RCC 7860 (cell line): ENCODE measurements around the gene DSEL.

Source experiments
- DNase-seq: peaks from one replicate; pipeline ENCODE4 v3.0.0-alpha.2; 2015; ENCODE audit warnings: low spot score
- FAIRE-seq: peaks from 2 replicates; lab custom pipeline; 2012; peaks lifted over from hg19 to GRCh38; lab: Jason Lieb, UNC

DSEL gene

DNA sequence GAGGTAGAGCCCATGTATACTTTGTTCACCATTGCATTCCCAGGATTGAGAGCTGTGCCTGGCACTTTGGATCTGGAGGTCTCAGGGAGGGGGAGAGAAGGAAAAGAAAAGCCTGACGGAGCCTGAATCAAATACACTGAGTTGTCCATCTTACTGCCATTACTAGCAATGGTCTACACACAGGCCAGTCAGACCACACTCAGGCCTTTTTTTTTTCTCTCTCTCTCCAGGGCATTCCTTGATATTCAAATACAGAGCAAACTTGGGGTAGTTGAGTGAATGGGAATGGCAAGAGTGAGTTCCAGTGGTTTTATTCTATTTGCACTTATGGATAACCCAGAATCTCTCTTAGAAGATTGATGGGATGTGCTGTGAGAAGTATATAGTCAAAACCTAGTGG lies 11.8 kb downstream of the DSEL start:
- DNase-seq (no peak), FAIRE-seq (no peak)

- DNase-seq, result no peak
- no peak for FAIRE-seq
These were observed 15.9 kb downstream of the DSEL start for GRCh38 chr18:67500522-67501205.

DNA sequence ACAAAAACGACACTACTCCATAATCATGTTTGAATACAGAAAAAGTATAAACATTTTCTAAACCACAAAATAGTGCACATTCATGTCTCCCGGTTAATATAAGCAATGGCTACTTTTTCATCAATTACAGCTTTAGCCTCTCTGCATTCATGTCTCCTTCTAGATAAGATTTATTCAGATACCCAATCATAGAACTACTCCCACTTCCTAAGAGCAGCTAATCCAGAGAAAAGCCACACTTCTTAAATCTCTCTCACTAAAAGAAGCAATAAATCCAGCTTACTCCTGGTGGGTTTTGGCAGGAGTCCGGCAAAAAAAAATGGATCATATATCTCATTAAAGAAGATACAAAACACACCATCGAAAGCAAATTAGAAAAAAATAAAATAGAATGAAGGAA lies 20.1 kb downstream of the DSEL start:
- no peak for DNase-seq
- FAIRE-seq, result no peak

DNA sequence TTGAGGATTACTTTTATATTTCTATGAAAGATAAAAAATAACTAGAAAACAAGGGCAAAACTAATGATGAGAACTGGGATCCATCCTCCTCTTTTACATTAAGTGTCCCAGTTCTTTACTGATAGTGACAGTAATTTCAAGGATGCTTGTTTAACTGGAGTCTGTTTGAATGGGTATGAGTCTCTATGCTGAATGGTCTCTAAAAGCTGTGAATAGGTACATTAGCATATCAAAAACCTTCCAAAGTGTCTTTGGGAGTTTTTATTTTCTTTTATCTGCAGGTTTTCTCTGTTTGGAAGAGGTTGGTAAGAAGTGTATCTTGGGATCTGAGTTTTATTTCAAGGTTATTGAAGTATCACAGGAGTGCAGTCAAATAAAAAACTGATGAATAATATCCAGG lies 30.0 kb downstream of the DSEL start:
- DNase-seq, result no peak
- no peak for FAIRE-seq

DNA sequence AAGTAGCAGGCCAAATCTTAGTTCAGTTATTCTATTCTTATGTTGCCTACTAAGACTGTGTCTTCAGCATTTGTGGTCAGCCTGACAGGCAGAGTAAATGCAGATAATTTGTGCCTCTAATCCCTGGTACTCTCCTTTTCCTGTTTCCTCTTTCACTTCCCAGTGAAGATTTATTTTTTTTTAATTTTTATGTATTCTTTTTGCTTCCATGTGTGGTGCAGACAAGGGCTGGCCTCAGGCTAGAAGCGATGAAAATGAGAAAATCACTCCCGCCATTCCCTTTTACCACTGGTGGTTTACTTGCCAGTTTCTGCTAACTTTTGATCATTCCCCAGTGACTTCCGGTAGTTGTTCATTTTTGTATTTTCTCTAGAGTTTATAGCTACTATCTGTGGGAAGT lies 30.9 kb downstream of the DSEL start:
- no peak for DNase-seq
- no peak for FAIRE-seq

- FAIRE-seq (no peak), DNase-seq (no peak)
These were observed 32.1 kb downstream of the DSEL start for GRCh38 chr18:67484458-67484857.

DNA sequence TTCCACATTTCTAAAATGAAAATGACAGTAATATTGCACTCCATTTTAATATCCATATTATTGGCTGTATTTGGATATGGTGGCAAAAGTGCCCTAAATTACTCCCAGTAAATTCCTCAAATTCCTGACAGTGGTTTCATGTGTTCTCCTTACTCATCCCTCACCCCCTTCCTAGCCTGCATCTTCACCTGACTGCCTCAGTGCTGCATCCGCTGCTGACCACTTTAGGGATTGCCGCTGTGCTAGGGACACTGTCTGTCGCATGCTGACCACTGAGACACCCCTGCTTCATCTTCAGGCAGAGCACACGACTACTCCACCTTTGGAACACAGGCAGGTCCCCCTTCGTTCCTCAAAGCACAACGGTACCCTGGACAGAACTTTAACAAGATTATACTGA lies 32.6 kb downstream of the DSEL start:
- DNase-seq (no peak), FAIRE-seq (no peak)

- FAIRE-seq (no peak), DNase-seq (no peak)
These were observed 33.3 kb downstream of the DSEL start for GRCh38 chr18:67483237-67483636.

DNA sequence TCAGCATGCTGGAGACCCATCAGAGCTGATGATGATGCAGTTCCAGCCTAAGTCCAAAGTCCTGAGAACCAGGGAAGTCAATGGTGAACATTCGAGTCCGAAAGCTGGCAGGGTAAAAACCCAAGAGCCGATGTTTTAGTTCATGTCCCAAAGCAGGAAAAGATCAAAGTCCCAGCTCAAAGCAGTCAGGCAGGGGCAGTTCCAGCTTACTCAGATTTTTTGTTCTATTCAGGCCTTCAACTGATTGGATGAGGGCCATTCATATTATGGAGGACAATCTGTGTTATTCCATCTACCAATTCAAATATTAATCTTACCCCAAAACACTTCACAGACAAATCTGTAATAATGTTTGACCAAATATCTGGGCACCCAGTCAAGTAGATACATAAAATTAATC lies 38.3 kb downstream of the DSEL start:
- no peak for FAIRE-seq

GRCh38 chr18:67477522-67477921 lies 39.0 kb downstream of the DSEL start:
- FAIRE-seq, result no peak

More for the DNA sequence above, 38.3 kb downstream of the DSEL start:
- no peak for DNase-seq

DNA sequence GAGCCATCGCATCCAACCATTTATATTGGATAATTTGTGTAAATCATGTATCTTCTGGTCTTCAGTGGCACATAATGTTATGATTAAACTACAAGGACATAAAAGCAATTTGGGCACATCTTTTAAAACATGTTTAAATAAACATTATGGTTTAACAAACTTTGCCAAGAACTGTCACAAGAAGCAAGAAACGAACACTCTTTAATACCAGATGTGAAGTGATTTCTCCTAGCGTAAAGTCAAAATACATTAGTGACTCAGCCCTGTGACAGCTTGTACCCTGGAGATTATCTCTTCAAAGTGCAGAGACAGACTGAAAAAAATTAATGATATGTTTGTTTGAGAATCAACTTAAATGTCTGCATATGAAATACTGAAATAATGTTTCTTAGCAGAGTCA lies 39.9 kb downstream of the DSEL start:
- FAIRE-seq (no peak), DNase-seq (no peak)

More at GRCh38 chr18:67477522-67477921, 39.0 kb downstream of the DSEL start:
- no peak for DNase-seq

- DNase-seq (no peak), FAIRE-seq (no peak)
These were observed 40.8 kb downstream of the DSEL start for GRCh38 chr18:67475673-67476072.

DNA sequence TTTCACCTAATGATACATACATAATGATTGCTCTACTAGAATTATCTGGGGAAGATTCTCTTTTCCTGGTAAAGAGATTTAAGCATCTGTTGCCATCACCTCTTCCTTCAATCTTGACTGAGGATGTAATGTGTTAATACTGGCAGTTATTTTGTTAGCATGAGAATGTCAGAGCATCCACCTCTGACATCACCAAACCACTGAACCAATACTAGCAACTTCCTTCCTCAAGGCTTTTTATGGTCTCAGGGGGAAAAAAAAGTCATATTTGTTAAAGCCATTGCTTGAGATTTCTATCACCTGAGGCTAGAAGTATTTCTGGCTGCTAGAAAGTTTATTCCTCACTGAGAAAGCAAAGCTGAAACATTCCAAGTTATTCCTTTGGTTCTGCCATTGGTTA lies 48.5 kb downstream of the DSEL start:
- FAIRE-seq (no peak), DNase-seq (no peak)

GRCh38 chr18:67467188-67467587 lies 49.3 kb downstream of the DSEL start:
- DNase-seq (no peak), FAIRE-seq (no peak)

- no peak for FAIRE-seq
These were observed 52.0 kb downstream of the DSEL start for GRCh38 chr18:67464499-67464898.

DNA sequence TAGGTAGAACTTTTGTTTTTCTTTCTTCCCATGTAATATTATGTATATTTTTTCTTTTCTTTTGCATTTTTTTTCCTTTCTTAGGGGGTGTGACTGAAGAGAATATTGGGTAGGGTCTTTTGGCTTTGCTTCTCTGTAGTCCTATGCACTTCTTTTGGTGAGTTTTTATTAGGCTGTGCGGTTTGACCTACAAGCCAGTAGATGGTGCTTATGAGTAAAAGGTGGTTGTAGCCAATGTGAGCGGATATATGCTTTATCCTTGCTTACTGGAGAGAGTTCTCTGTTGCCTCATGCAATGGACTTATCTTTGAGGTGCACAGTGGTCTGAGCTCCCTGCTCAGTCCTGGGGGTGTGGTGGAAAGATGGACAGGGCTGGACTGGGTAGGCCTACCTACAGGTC lies 52.7 kb downstream of the DSEL start:
- FAIRE-seq (no peak), DNase-seq (no peak)

More at GRCh38 chr18:67464499-67464898, 52.0 kb downstream of the DSEL start:
- no peak for DNase-seq

DNA sequence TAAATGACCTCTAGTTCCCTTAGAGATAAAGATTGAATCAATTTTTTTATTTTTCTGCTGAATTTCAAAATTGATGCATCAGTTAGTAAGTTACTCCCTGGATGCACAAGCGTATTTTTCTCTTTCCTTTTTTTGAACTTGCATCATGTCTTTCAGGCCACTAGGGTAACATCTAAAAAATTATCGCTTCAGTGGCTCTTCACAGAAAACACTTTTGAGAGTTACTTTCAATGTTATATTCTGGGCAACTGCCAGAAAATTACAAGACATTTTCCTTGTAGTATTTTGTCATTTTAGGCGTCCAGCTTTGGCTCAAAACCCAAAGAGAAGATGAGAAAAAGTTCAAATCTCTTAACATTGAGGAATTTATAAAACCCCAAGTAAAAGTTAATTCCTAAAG lies 59.8 kb downstream of the DSEL start:
- no peak for DNase-seq
- FAIRE-seq, result no peak
